Spleen (tissue), 11 donors: ENCODE results near the gene EVI2B. TPM values are rescaled to one million over a fixed set of nuclear protein-coding genes. Genes with fewer than 3 reads are reported as not detected.

Experiments used
- DNase-seq: peaks from one replicate; pipeline ENCODE4 v3.0.0-alpha.2; 2020
- H3K27ac ChIP-seq, 8 donors: fragments of 200-600 bp; sonication (generic) in 7 of 8; 1 replicate in 4 of 8; 2 replicates in 4 of 8; pipeline versions ENCODE4 v1.5.0 to v1.8.0; 2016 to 2021; ENCODE audit warnings: inconsistent platforms in 4 of 8, mild to moderate bottlenecking in 4 of 8, moderate library complexity in 1 of 8
- H3K27me3 ChIP-seq, 7 donors: fragments of 200-600 bp; sonication (generic) in 6 of 7; replicated peaks in 1 of 7; 1 replicate in 4 of 7; 2 replicates in 3 of 7; pipeline versions ENCODE4 v1.5.0 to v1.8.0; 2016 to 2021; ENCODE audit warnings: inconsistent platforms in 3 of 7, mild to moderate bottlenecking in 1 of 7
- H3K36me3 ChIP-seq, 6 donors: fragments of 200-600 bp; sonication (generic) in 5 of 6; 1 replicate in 4 of 6; 2 replicates in 2 of 6; pipeline versions ENCODE4 v1.5.0 to v1.8.0; 2016 to 2021; ENCODE audit warnings: inconsistent platforms in 2 of 6
- H3K4me1 ChIP-seq, 6 donors: fragments of 200-600 bp; sonication (generic) in 5 of 6; 1 replicate in 3 of 6; 2 replicates in 3 of 6; pipeline versions ENCODE4 v1.5.0 to v1.8.0; 2016 to 2021; ENCODE audit warnings: inconsistent platforms in 3 of 6
- H3K4me3 ChIP-seq, 8 donors: fragments of 200-600 bp; sonication (generic) in 7 of 8; 1 replicate in 4 of 8; 2 replicates in 4 of 8; pipeline versions ENCODE4 v1.5.0 to v1.8.0; 2016 to 2021; ENCODE audit warnings: inconsistent platforms in 4 of 8, mild to moderate bottlenecking in 4 of 8, moderate library complexity in 2 of 8
- H3K9me3 ChIP-seq, 8 donors: fragments of 200-600 bp; sonication (generic) in 7 of 8; 1 replicate in 4 of 8; 2 replicates in 4 of 8; pipeline versions ENCODE4 v1.5.0 to v1.8.0; 2016 to 2021; ENCODE audit warnings: inconsistent platforms in 4 of 8
- POLR2A ChIP-seq, 3 donors: fragments of 450-650 bp; IDR thresholded peaks; one replicate each; pipeline ENCODE4 v1.5.1; 2017; ENCODE audit warnings: antibody characterized with exemption in 3 of 3, mild to moderate bottlenecking in 1 of 3
- POLR2AphosphoS5 ChIP-seq, 3 donors: sonication (generic); formaldehyde crosslinking; IDR thresholded peaks; one replicate each; pipeline ENCODE4 v1.5.1; 2017; ENCODE audit warnings: antibody characterized with exemption in 3 of 3
- WGBS, 5 donors: extraction: QIAGEN DNeasy Blood & Tissue Kit in 3 of 5; methylation state at CpG; one replicate each; pipeline versions ENCODE4 v1.1.5 to v1.1.7; 2013 to 2018; 5-methylcytosine and 5-hydroxymethylcytosine counted together
- intact Hi-C: fragments of 100-400 bp; cut with DNase I; formaldehyde crosslinking; loops from one replicate; pipeline ENCODE4 v1.15.0; 2023; ENCODE audit warnings: low total_unique reads
- polyA plus RNA-seq, 3 donors: library from polyadenylated mRNA; stranded (reverse); fragments of 200-250 nt; gene quantifications; one replicate each; pipeline ENCODE4 v1.2.1, GENCODE V29; 2013
- total RNA-seq, 7 donors: library from RNA; depleted of rRNA in 3 of 7; stranded (reverse); fragments of >200 nt in 3 of 7; fragmentation: NEBNext Ultra II Directional in 4 of 7; extraction: Animal tissue kit (Norgen Biotek cat#: 25700) in 4 of 7; gene quantifications; one replicate each; pipeline versions ENCODE4 v1.1.0 to v1.2.1, GENCODE V29; 2016 to 2021
- TF ChIP-seq, protein P1 (sequence below), 11 experiments: fragments of 200-600 bp in 7 of 11; fragments of 450-650 bp in 4 of 11; sonication (generic) in 4 of 11; IDR thresholded peaks in 8 of 11; conservative IDR thresholded peaks in 3 of 11; 1 replicate in 7 of 11; 2 replicates in 4 of 11; pipeline versions ENCODE4 v1.4.0 to v1.8.0; 2016 to 2021; ENCODE audit warnings: antibody characterized with exemption in 11 of 11, inconsistent platforms in 4 of 11, mild to moderate bottlenecking in 1 of 11
- donor health status: healthy with polysubstance abuse.
- donor health status: DM: no; HTN: no; CAD: no; lungs with moderate emphysema.
- donor health status: DM: no; HTN: no; CAD: no.
- donor health status: Bipolar disorder and iron deficiency.
- donor health status: healthy.
- donor health status: DM: no; HTN: no; CAD: no.
- donor health status: DM: yes; HTN: yes; CAD: no.

EVI2B gene
- total and polyA plus RNA-seq, 10 donors, result 109 to 220 (median 138) TPM

DNA sequence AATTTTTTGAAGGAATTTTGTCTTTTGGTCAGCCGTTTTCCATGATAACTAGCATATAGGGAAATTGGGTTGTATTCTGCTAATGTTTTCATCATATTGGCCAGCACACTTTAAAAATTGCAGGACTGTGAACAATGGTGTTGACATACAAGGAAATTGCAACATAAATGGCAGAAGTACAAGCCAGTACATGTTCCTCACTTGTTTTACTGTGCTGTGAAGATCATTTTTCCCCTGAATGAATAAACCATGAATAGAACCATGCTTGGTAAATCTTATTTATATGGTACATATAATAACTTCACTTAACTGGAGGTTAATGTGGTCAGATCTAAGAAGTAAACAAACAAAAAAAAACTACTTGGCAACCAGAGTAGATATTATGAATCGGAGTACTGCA lies 39.6 kb downstream of the EVI2B start:
- Histone ChIP-seq H3K36me3 (peaks cover 0 to 54% (median 4%) of the 10 kb centered on the region in 6 donors), H3K27ac (peak overlapping the region in 7 of 8 donors; percentile 32 to 76 (median 59)), H3K9me3 (no peaks in the 10 kb centered on the region), H3K4me3 (no peak overlapping the region), H3K27me3 (no peaks in the 10 kb centered on the region), H3K4me1 (peaks cover 0 to 12% (median 5%) of the 10 kb centered on the region in 6 donors)
- intact Hi-C loops, result no loop called here
- no peak for DNase-seq
- TF ChIP-seq, protein P1, sequence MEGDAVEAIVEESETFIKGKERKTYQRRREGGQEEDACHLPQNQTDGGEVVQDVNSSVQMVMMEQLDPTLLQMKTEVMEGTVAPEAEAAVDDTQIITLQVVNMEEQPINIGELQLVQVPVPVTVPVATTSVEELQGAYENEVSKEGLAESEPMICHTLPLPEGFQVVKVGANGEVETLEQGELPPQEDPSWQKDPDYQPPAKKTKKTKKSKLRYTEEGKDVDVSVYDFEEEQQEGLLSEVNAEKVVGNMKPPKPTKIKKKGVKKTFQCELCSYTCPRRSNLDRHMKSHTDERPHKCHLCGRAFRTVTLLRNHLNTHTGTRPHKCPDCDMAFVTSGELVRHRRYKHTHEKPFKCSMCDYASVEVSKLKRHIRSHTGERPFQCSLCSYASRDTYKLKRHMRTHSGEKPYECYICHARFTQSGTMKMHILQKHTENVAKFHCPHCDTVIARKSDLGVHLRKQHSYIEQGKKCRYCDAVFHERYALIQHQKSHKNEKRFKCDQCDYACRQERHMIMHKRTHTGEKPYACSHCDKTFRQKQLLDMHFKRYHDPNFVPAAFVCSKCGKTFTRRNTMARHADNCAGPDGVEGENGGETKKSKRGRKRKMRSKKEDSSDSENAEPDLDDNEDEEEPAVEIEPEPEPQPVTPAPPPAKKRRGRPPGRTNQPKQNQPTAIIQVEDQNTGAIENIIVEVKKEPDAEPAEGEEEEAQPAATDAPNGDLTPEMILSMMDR (IDR thresholded peaks at IDR 0.05 in 8 of 11, conservative IDR thresholded peaks at IDR 0.05 in 3 of 11), result no peak
- TF ChIP-seq POLR2A (IDR thresholded peaks at IDR 0.05) (no peak), POLR2AphosphoS5 (IDR thresholded peaks at IDR 0.05) (no peak)
- 52 to 86% (median 76%) methylated on average over 2 of the region's 2 CpGs for WGBS, 5 donors

DNA sequence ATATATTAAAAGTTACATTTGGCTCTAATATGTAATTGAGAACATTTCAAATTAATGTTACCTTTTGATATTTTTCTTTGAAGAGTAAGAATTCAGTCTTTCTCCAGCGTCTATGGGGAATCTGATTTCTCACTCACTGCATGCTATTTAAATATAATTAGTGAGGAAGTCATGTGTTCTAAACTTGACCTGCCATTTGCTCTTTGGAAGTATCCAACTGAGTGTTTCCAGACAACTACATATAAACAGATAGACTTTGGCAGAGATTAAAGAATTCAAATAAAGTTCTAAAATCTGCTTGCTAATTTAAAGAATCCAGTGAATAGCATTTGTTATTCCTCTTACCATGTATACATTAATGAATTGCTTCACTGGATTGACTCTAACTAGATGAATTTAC lies 40.3 kb downstream of the EVI2B start:
- peaks cover 0 to 12% (median 5%) of the 10 kb centered on the region in 6 donors for H3K4me1 ChIP-seq
- intact Hi-C loops, result no loop called here
- DNase-seq, result no peak

DNA sequence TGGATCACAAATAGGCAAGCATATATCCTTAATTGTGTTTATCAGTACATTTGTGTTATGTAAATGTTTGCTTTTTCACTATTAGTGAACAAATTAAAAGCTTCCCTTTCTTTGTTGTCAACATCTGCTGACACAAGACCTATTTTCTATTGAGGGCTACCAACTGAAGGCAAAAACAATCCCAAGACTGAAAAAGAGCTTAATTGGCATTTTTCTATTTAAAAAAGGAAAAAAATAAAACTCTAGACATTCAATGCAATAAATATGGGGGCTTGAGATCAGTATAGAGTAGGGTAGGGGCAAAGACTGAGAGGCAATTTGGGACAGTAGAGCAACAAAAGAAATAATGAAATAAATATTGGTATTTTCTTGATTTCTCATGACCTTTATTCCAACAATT lies 41.1 kb downstream of the EVI2B start:
- intact Hi-C loops, result no loop called here
- DNase-seq, result no peak
- TF ChIP-seq POLR2A (IDR thresholded peaks at IDR 0.05) (no peak), POLR2AphosphoS5 (IDR thresholded peaks at IDR 0.05) (no peak)
- TF ChIP-seq, protein P1 (IDR thresholded peaks at IDR 0.05 in 8 of 11, conservative IDR thresholded peaks at IDR 0.05 in 3 of 11), result no peak
- Histone ChIP-seq H3K27ac (peak overlapping the region in 2 of 8 donors; percentile 59 to 76), H3K9me3 (no peaks in the 10 kb centered on the region), H3K36me3 (peaks cover 0 to 60% (median 4%) of the 10 kb centered on the region in 6 donors), H3K4me3 (peak overlapping the region in 1 of 8 donors; percentile 2), H3K27me3 (no peaks in the 10 kb centered on the region), H3K4me1 (peaks cover 0 to 12% (median 5%) of the 10 kb centered on the region in 6 donors)

More for the DNA sequence above, 40.3 kb downstream of the EVI2B start:
- Histone ChIP-seq H3K27ac (peak overlapping the region in 5 of 8 donors; percentile 9 to 76 (median 66)), H3K9me3 (no peaks in the 10 kb centered on the region), H3K36me3 (peaks cover 0 to 54% (median 4%) of the 10 kb centered on the region in 6 donors), H3K4me3 (peak overlapping the region in 1 of 8 donors; percentile 2), H3K27me3 (no peaks in the 10 kb centered on the region)
- WGBS, 5 donors, result 76 to 92% (median 80%) methylated on average over 1 of the region's 1 CpG
- no peak for TF ChIP-seq POLR2A (IDR thresholded peaks at IDR 0.05)
- TF ChIP-seq, protein P1 (IDR thresholded peaks at IDR 0.05 in 8 of 11, conservative IDR thresholded peaks at IDR 0.05 in 3 of 11), result no peak
- no peak for TF ChIP-seq POLR2AphosphoS5 (IDR thresholded peaks at IDR 0.05)

DNA sequence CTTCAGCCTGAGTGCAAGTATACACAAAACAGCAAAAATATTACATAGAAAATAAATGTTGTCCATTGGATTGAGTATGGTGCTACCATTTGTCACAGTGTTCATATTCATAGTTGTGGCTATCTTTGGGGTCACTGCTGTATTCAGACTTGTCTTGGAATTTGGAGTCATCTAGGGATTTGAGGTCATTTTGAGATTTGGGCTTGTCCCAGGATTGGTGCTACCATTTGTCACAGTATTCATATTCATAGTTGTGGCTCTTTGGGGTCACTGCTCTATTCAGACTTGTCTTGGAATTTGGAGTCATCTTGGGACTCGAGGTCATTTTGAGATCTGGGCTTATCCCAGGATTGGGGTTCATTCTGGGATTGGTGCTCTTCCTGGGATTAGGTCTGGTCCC lies 41.6 kb downstream of the EVI2B start:
- intact Hi-C loops, result no loop called here
- H3K4me3 ChIP-seq, result peak overlapping the region in 1 of 8 donors; percentile 2
- peaks cover 0 to 60% (median 2%) of the 10 kb centered on the region in 6 donors for H3K36me3 ChIP-seq
- no peaks in the 10 kb centered on the region for H3K27me3 ChIP-seq
- TF ChIP-seq POLR2A (IDR thresholded peaks at IDR 0.05) (no peak), POLR2AphosphoS5 (IDR thresholded peaks at IDR 0.05) (no peak)
- H3K9me3 ChIP-seq, result no peaks in the 10 kb centered on the region
- H3K4me1 ChIP-seq, result peaks cover 0 to 12% (median 5%) of the 10 kb centered on the region in 6 donors
- H3K27ac ChIP-seq, result peak overlapping the region in 1 of 8 donors; percentile 76
- WGBS, 5 donors, result 92 to 100% (median 96%) methylated on average over 1 of the region's 1 CpG
- DNase-seq, result no peak
